Transverse colon (tissue), 4 donors: Measurements from ENCODE around the gene ZNF438. TPM values are rescaled to one million over a fixed set of nuclear protein-coding genes. Genes with fewer than 3 reads are reported as not detected.
A peak's percentile ranks its signal among the peaks of the same experiment; 100 is the strongest.

ENCODE experiments used
- DNase-seq: peaks from one replicate; pipeline ENCODE4 v3.0.0-alpha.2; 2019
- H3K27ac ChIP-seq, 4 donors: fragments of 200-600 bp; sonication (generic); 2 replicates each; pipeline ENCODE4 v1.5.1; 2016 to 2018; ENCODE audit warnings: inconsistent platforms in 4 of 4
- H3K27me3 ChIP-seq: fragments of 200-600 bp; sonication (generic); 2 replicates; pipeline ENCODE4 v1.5.1; 2017; ENCODE audit warnings: inconsistent platforms
- H3K36me3 ChIP-seq, 4 donors: fragments of 200-600 bp; sonication (generic); 2 replicates each; pipeline ENCODE4 v1.5.1; 2017 to 2019; ENCODE audit warnings: inconsistent platforms in 4 of 4
- H3K4me1 ChIP-seq, 4 donors: fragments of 200-600 bp; sonication (generic); 2 replicates each; pipeline ENCODE4 v1.5.1; 2017 to 2020; ENCODE audit warnings: inconsistent platforms in 4 of 4
- H3K4me3 ChIP-seq, 4 donors: fragments of 200-600 bp; sonication (generic); 1 replicate in 1 of 4; 2 replicates in 3 of 4; pipeline versions ENCODE4 v1.5.1 to v1.6.1; 2017 to 2019; ENCODE audit warnings: inconsistent platforms in 4 of 4
- H3K9me3 ChIP-seq, 2 donors: fragments of 200-600 bp; sonication (generic); 2 replicates each; pipeline ENCODE4 v1.5.1; 2017 to 2019; ENCODE audit warnings: inconsistent platforms in 2 of 2
- EP300 ChIP-seq: sonication (generic); formaldehyde crosslinking; IDR thresholded peaks from one replicate; pipeline ENCODE4 v1.6.1; 2017; ENCODE audit warnings: antibody characterized with exemption, low read depth
- POLR2A ChIP-seq: fragments of 450-650 bp; IDR thresholded peaks from one replicate; pipeline ENCODE4 v1.6.1; 2016; ENCODE audit warnings: antibody characterized with exemption, mild to moderate bottlenecking, moderate library complexity
- POLR2AphosphoS5 ChIP-seq, 3 donors: sonication (generic); formaldehyde crosslinking; IDR thresholded peaks; one replicate each; pipeline ENCODE4 v1.6.1; 2016; ENCODE audit warnings: antibody characterized with exemption in 3 of 3
- WGBS, 2 donors: methylation state at CpG; one replicate each; pipeline ENCODE4 v1.1.5; 2018; ENCODE audit warnings: low coverage in 1 of 2; 5-methylcytosine and 5-hydroxymethylcytosine counted together
- in situ Hi-C, 4 donors: fragments of 200-750 bp; cut with MboI; loops; one replicate each; pipeline versions ENCODE4 v1.15.0 to v1.15.1; 2017; ENCODE audit warnings: low sequenced_read_pairs in 3 of 4, low pct_ligation_motif_present in 1 of 4, low pct_unique_long_range_greater_than_20kb in 1 of 4
- intact Hi-C: fragments of 100-400 bp; cut with DNase I; formaldehyde crosslinking; loops from one replicate; pipeline ENCODE4 v1.15.1; 2023; ENCODE audit warnings: low total_unique reads
- total RNA-seq, 4 donors: library from RNA; depleted of rRNA; stranded (reverse); fragments of >200 nt; gene quantifications; one replicate each; pipeline ENCODE4 v1.1.0, GENCODE V29; 2016
- TF ChIP-seq, protein P1 (sequence below), 5 experiments: fragments of 200-600 bp in 3 of 5; fragments of 450-650 bp in 2 of 5; sonication (generic) in 3 of 5; IDR thresholded peaks; 1 replicate in 2 of 5; 2 replicates in 3 of 5; pipeline ENCODE4 v1.5.1; 2016 to 2017; ENCODE audit warnings: antibody characterized with exemption in 5 of 5, inconsistent platforms in 3 of 5, mild to moderate bottlenecking in 2 of 5, moderate library complexity in 1 of 5

Gene ZNF438
- total RNA-seq, 4 donors from 2014 or later: 4.4 to 7.4 (median 6.4) TPM

DNA sequence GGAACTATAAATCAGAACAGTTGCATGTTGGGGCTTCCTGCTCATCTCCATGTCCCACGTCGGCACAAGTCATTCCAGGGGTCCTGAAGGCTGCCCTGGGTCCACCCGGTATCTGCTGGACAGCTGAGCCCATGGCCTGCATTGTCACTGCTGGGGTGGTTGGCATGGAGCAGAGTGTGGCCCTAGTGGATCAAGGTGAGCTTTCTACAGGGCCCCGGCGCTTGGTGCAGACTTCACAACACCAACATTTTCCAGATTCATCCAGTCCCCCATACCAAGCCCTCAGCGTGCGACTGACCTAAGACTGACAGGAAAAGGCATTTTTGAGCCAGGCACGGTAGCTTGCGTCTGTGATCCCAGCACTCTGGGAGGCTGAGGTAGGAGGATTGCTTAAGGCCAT lies 226.6 kb downstream of the ZNF438 start:
- DNase-seq: no peak
- no peaks in the 10 kb centered on the region for H3K27me3 ChIP-seq
- peaks cover 7 to 14% (median 12%) of the 10 kb centered on the region in 4 donors for H3K4me1 ChIP-seq
- no peaks in the 10 kb centered on the region for H3K36me3 ChIP-seq
- peak overlapping the region; percentile 69 to 86 (median 78) for H3K27ac ChIP-seq
- WGBS, 2 donors: 42 to 80% methylated on average over 2 to 9 of the region's 9 CpGs
- H3K4me3 ChIP-seq: no peak overlapping the region
- TF ChIP-seq EP300 (no peak), POLR2A (no peak)
- TF ChIP-seq, protein P1, sequence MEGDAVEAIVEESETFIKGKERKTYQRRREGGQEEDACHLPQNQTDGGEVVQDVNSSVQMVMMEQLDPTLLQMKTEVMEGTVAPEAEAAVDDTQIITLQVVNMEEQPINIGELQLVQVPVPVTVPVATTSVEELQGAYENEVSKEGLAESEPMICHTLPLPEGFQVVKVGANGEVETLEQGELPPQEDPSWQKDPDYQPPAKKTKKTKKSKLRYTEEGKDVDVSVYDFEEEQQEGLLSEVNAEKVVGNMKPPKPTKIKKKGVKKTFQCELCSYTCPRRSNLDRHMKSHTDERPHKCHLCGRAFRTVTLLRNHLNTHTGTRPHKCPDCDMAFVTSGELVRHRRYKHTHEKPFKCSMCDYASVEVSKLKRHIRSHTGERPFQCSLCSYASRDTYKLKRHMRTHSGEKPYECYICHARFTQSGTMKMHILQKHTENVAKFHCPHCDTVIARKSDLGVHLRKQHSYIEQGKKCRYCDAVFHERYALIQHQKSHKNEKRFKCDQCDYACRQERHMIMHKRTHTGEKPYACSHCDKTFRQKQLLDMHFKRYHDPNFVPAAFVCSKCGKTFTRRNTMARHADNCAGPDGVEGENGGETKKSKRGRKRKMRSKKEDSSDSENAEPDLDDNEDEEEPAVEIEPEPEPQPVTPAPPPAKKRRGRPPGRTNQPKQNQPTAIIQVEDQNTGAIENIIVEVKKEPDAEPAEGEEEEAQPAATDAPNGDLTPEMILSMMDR (IDR thresholded peaks at IDR 0.05): no peak
- intact Hi-C loops: no loop called here
- in situ Hi-C loops: no loop called here
- H3K9me3 ChIP-seq: no peaks in the 10 kb centered on the region

DNA sequence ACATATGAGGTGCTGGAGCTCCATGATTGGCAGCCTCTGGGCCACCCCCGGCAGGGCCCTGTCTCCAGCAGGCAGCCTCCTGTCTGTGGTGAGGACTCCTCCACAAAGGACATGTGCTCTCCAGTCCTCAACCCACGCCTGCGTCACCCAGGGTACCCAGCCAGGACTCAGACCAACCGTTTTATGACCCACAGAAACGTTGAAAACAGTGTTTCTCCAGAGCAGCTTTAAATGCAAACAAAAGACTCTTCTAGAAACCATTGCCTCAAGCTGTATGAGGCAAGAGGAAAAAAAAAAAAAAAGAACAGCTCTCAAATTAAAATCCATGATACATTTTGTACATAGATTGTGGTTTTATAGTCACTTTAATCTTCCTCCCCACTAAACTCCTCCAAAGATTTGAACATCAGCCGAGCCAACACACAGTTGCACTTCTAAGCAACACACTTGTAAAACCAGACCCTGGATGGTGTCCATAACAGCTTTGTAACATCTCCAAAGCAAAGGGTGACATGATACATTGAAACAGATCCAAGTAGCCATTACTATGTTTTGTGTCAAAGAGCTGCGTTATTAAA lies 227.1 kb downstream of the ZNF438 start:
- intact Hi-C loops: no loop called here
- Histone ChIP-seq H3K4me1 (peaks cover 7 to 14% (median 12%) of the 10 kb centered on the region in 4 donors), H3K4me3 (no peak overlapping the region), H3K27me3 (no peaks in the 10 kb centered on the region), H3K27ac (peak overlapping the region; percentile 69 to 86 (median 78)), H3K9me3 (no peaks in the 10 kb centered on the region), H3K36me3 (no peaks in the 10 kb centered on the region)
- peak; percentile 47 for DNase-seq
- in situ Hi-C loops: no loop called here
- TF ChIP-seq, protein P1 (IDR thresholded peaks at IDR 0.05): no peak
- TF ChIP-seq EP300 (peak; percentile 45), POLR2A (no peak), POLR2AphosphoS5 (IDR thresholded peaks at IDR 0.05) (peak; percentile 44 to 86 (median 81))
- WGBS, 2 donors: 29 to 57% methylated on average over 3 to 7 of the region's 7 CpGs

DNA sequence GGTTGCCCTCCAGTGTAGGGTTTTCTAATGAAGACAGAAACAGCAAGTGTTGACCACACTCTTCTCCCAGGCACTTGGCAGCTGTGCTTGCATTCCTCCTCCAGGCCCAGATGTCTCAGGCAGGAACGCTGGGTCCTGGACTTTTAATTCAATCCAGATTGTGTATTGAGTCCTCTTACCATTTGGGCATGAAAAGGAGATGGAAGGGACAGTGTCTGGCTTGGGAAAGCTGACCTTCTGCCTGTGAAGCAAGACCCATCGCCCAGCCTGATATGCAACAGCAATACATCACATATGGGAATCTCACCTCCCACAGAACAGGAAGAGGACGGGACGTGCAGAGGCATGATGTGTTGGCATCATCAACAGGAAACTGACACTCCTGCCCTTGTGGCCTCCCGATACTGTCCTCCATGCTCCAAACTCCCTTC lies 227.8 kb downstream of the ZNF438 start:
- H3K4me1 ChIP-seq: peaks cover 7 to 14% (median 12%) of the 10 kb centered on the region in 4 donors
- H3K4me3 ChIP-seq: no peak overlapping the region
- intact Hi-C loops (no loop called here), in situ Hi-C loops (no loop called here)
- no peak for DNase-seq
- TF ChIP-seq EP300 (no peak), POLR2AphosphoS5 (IDR thresholded peaks at IDR 0.05) (peak in 2 of 3 donors; percentile 53)
- peak overlapping the region; percentile 69 to 86 (median 78) for H3K27ac ChIP-seq
- no peaks in the 10 kb centered on the region for H3K36me3 ChIP-seq
- 68% methylated on average over 5 of the region's 5 CpGs; no CpG with 5 or more reads in 1 of the 2 donors for WGBS, 2 donors
- no peaks in the 10 kb centered on the region for H3K27me3 ChIP-seq
- H3K9me3 ChIP-seq: no peaks in the 10 kb centered on the region

DNA sequence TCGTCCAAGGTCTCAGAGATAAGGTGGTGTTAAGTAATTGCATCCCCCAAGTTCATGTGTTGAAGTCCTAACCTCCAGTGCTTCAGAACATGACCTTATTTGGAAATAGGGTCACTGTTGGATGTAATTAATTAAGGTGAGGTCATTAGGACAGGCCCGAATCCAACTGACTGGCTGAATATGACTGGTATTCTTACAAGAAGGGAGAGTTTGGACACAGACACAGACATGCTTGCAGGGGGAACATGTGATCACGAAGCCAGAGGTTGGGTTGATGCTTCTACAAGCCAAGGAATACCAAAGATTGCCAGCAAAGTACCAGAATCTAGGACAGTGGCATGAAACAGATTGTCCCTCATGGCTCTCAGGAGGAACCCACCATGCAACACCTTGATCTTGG lies 228.6 kb downstream of the ZNF438 start:
- in situ Hi-C loops: no loop called here
- H3K9me3 ChIP-seq: no peaks in the 10 kb centered on the region
- no peak for TF ChIP-seq POLR2A
- no peak for TF ChIP-seq EP300
- TF ChIP-seq POLR2AphosphoS5 (IDR thresholded peaks at IDR 0.05): no peak
- TF ChIP-seq, protein P1 (IDR thresholded peaks at IDR 0.05): no peak
- H3K4me1 ChIP-seq: peaks cover 7 to 14% (median 12%) of the 10 kb centered on the region in 4 donors
- no peaks in the 10 kb centered on the region for H3K36me3 ChIP-seq
- no peak for DNase-seq
- H3K27ac ChIP-seq: peak overlapping the region in 3 of 4 donors; percentile 76 to 86 (median 81)
- 67 to 70% methylated on average over 1 to 3 of the region's 3 CpGs for WGBS, 2 donors
- intact Hi-C loops: no loop called here
- no peak overlapping the region for H3K4me3 ChIP-seq
- no peaks in the 10 kb centered on the region for H3K27me3 ChIP-seq
